ENCODE data around the gene OR2T8.

- no peak for TF ChIP-seq CTCF (IDR thresholded peaks at IDR 0.05)
- TF ChIP-seq POLR2A (IDR thresholded peaks at IDR 0.05): no peak
Observed at GRCh38 chr1:247895163-247895637, 24.9 kb upstream of the OR2T8 start, which contains the start of gene OR2W3.
